Heart left ventricle (tissue), 16 donors: ENCODE measurements around the gene CTNNBIP1. TPM values are rescaled to one million over a fixed set of nuclear protein-coding genes. Genes with fewer than 3 reads are reported as not detected.

Experiments
- ATAC-seq, 4 donors: fragments of 200-7000 bp; cut with Tn5 transposase; one replicate each; pipeline ENCODE4 v1.9.1; 2020 to 2022; ENCODE audit warnings: moderate library complexity in 4 of 4, mild to moderate bottlenecking in 3 of 4, moderate number of reproducible peaks in 1 of 4
- DNase-seq, 5 donors: peaks; one replicate each; pipeline ENCODE4 v3.0.0-alpha.2; 2020
- H3K27ac ChIP-seq, 12 donors: fragments of 200-600 bp; sonication (generic) in 4 of 12; one replicate each; pipeline versions ENCODE4 v1.5.0 to v1.8.0; 2016 to 2022; ENCODE audit warnings: mild to moderate bottlenecking in 2 of 12
- H3K27me3 ChIP-seq, 9 donors: fragments of 200-600 bp; sonication (generic) in 2 of 9; one replicate each; pipeline versions ENCODE4 v1.5.1 to v1.8.0; 2016 to 2022; ENCODE audit warnings: mild to moderate bottlenecking in 3 of 9
- H3K36me3 ChIP-seq, 9 donors: fragments of 200-600 bp; sonication (generic) in 2 of 9; one replicate each; pipeline versions ENCODE4 v1.5.0 to v1.8.0; 2018 to 2022; ENCODE audit warnings: mild to moderate bottlenecking in 2 of 9
- H3K4me1 ChIP-seq, 12 donors: fragments of 200-600 bp; sonication (generic) in 4 of 12; one replicate each; pipeline versions ENCODE4 v1.5.0 to v1.8.0; 2016 to 2022; ENCODE audit warnings: mild to moderate bottlenecking in 3 of 12
- H3K4me3 ChIP-seq, 12 donors: fragments of 200-600 bp; sonication (generic) in 4 of 12; one replicate each; pipeline versions ENCODE4 v1.5.0 to v1.8.0; 2017 to 2022; ENCODE audit warnings: mild to moderate bottlenecking in 9 of 12, moderate library complexity in 4 of 12
- H3K9me3 ChIP-seq, 12 donors: fragments of 200-600 bp; sonication (generic) in 4 of 12; one replicate each; pipeline versions ENCODE4 v1.5.0 to v1.8.0; 2016 to 2022; ENCODE audit warnings: mild to moderate bottlenecking in 1 of 12
- CTCF ChIP-seq, 12 donors: fragments of 200-600 bp; sonication (generic) in 4 of 12; IDR thresholded peaks; one replicate each; pipeline versions ENCODE4 v1.5.0 to v1.8.0; 2018 to 2022; ENCODE audit warnings: antibody characterized with exemption in 12 of 12, mild to moderate bottlenecking in 5 of 12
- POLR2A ChIP-seq, 2 donors: fragments of 450-650 bp; IDR thresholded peaks; one replicate each; pipeline ENCODE4 v1.6.1; 2017; ENCODE audit warnings: antibody characterized with exemption in 2 of 2, mild to moderate bottlenecking in 2 of 2, moderate library complexity in 2 of 2
- WGBS, 4 donors: extraction: QIAGEN DNeasy Blood & Tissue Kit in 2 of 4; methylation state at CpG; one replicate each; pipeline versions ENCODE4 v1.1.5 to v1.1.7; 2013 to 2018; 5-methylcytosine and 5-hydroxymethylcytosine counted together
- intact Hi-C, 10 donors: fragments of 100-400 bp; cut with DNase I; formaldehyde crosslinking; loops; one replicate each; pipeline versions ENCODE4 v1.11.1 to v1.14.2; 2022
- polyA plus RNA-seq, 2 donors: library from polyadenylated mRNA; stranded (reverse); fragments of 200-250 nt; gene quantifications; one replicate each; pipeline ENCODE4 v1.2.3, GENCODE V29; 2013
- total RNA-seq, 9 donors: library from RNA; depleted of rRNA in 2 of 9; stranded (reverse); fragments of >200 nt in 2 of 9; fragmentation: NEBNext Ultra II Directional in 3 of 9; extraction: Animal tissue kit (Norgen Biotek cat#: 25700) in 3 of 9; gene quantifications; one replicate each; pipeline versions ENCODE4 v1.1.0 to v1.2.4, GENCODE V29; 2016 to 2023
- donor health status: ischemic (EF 13 %, LVEDD 7.1; RV severe dilation, severe dysfunction).
- donor health status: healthy with polysubstance abuse.
- donor health status: DM: no; HTN: yes; CAD: no.
- donor health status: DM: no; HTN: no; CAD: no.
- donor health status: ischemic (EF 25% LVEDD 6.9; RV normal size, moderate dysfunction).
- donor health status: ischemic (EF 25% LVEDD 5.7; RV mildly dilated, moderate dysfunction).
- donor health status: healthy.
- donor health status: DM: yes; HTN: yes; CAD: no.
- donor health status: ischemic (EF 35%, LVEDD 5.7; RV mildly dilated, moderate dysfunction).
- donor health status: nonischemic (EF 11% LVEDD 7.7; RV severe dilation, severe dysfunction).
- donor health status: DM: yes; HTN: yes; CAD: no.
- donor health status: PGD.
- donor health status: ischemic (EF 29% LVEDD 5.4; RV normal size, mild dysfunction).
- donor health status: nonischemic (EF 23%, LVEDD 6.1; RV moderate dilation, normal function).

CTNNBIP1 gene
- total and polyA plus RNA-seq, 11 donors = 25.4 to 62.0 (median 40.7) TPM

GRCh38 chr1:9852004-9852403, 58.1 kb downstream of the CTNNBIP1 start:
- ATAC-seq (no peak), DNase-seq (no peak)
- intact Hi-C loops = no loop called here
- Histone ChIP-seq H3K27ac (no peak overlapping the region), H3K4me3 (no peak overlapping the region), H3K27me3 (no peaks in the 10 kb centered on the region), H3K36me3 (peaks cover 0 to 42% (median 18%) of the 10 kb centered on the region in 9 donors), H3K9me3 (peaks cover 0 to 8% (median 0%) of the 10 kb centered on the region in 12 donors), H3K4me1 (peaks cover 0 to 17% (median 8%) of the 10 kb centered on the region in 12 donors)
- WGBS, 4 donors = 85 to 90% (median 86%) methylated on average over 8 of the region's 8 CpGs
- no peak for TF ChIP-seq CTCF (IDR thresholded peaks at IDR 0.05)
- TF ChIP-seq POLR2A (IDR thresholded peaks at IDR 0.05) = no peak

- peaks cover 0 to 32% (median 17%) of the 10 kb centered on the region in 9 donors for H3K36me3 ChIP-seq
- DNase-seq = no peak
Measured at GRCh38 chr1:9850442-9851162, 59.5 kb downstream of the CTNNBIP1 start.

GRCh38 chr1:9849691-9850441, 60.2 kb downstream of the CTNNBIP1 start:
- Histone ChIP-seq H3K4me3 (no peak overlapping the region), H3K27ac (no peak overlapping the region), H3K4me1 (peaks cover 0 to 27% (median 14%) of the 10 kb centered on the region in 12 donors), H3K36me3 (peaks cover 0 to 30% (median 17%) of the 10 kb centered on the region in 9 donors), H3K27me3 (no peaks in the 10 kb centered on the region), H3K9me3 (peaks cover 0 to 8% (median 0%) of the 10 kb centered on the region in 12 donors)
- 74 to 83% (median 82%) methylated on average over 10 to 20 of the region's 20 CpGs for WGBS, 4 donors
- ATAC-seq (no peak), DNase-seq (no peak)
- intact Hi-C loops = no loop called here
- TF ChIP-seq POLR2A (IDR thresholded peaks at IDR 0.05) (no peak), CTCF (IDR thresholded peaks at IDR 0.05) (no peak)

More at GRCh38 chr1:9850442-9851162, 59.5 kb downstream of the CTNNBIP1 start:
- Histone ChIP-seq H3K27me3 (no peaks in the 10 kb centered on the region), H3K4me3 (no peak overlapping the region), H3K9me3 (peaks cover 0 to 8% (median 0%) of the 10 kb centered on the region in 12 donors), H3K4me1 (peaks cover 0 to 25% (median 14%) of the 10 kb centered on the region in 12 donors), H3K27ac (no peak overlapping the region)
- WGBS, 4 donors = 70 to 89% (median 77%) methylated on average over 18 of the region's 18 CpGs
- intact Hi-C loops = no loop called here
- no peak for ATAC-seq
- TF ChIP-seq CTCF (IDR thresholded peaks at IDR 0.05) = no peak
- TF ChIP-seq POLR2A (IDR thresholded peaks at IDR 0.05) = no peak

GRCh38 chr1:9848022-9848421, 62.0 kb downstream of the CTNNBIP1 start:
- intact Hi-C loops = no loop called here
- Histone ChIP-seq H3K27ac (peak overlapping the region in 1 of 12 donors; percentile 9), H3K27me3 (no peaks in the 10 kb centered on the region), H3K4me3 (no peak overlapping the region), H3K4me1 (peaks cover 7 to 40% (median 24%) of the 10 kb centered on the region in 12 donors), H3K9me3 (no peaks in the 10 kb centered on the region), H3K36me3 (peaks cover 0 to 20% (median 7%) of the 10 kb centered on the region in 9 donors)
- WGBS, 4 donors = 22 to 32% (median 26%) methylated on average over 8 of the region's 8 CpGs
- no peak for DNase-seq
- ATAC-seq = peak in 3 of 4 donors; percentile 42 to 74 (median 47)
- TF ChIP-seq POLR2A (IDR thresholded peaks at IDR 0.05) = no peak
- no peak for TF ChIP-seq CTCF (IDR thresholded peaks at IDR 0.05)
